OCI-LY3 (cell line): ENCODE data around the gene E2F1.

Experiments used
- H2AFZ ChIP-seq: fragments of 200-600, 300-600 bp; shearing (Covaris generic); 2 replicates; pipeline ENCODE4 v1.6.0; 2014; ENCODE audit warnings: antibody characterized with exemption, low read depth, low read length
- H3K27ac ChIP-seq: fragments of 200-600, 300-600 bp; sonication (generic); 2 replicates; pipeline ENCODE4 v1.5.1; 2014; ENCODE audit warnings: mild to moderate bottlenecking, low read length, moderate library complexity, mixed read lengths
- H3K27me3 ChIP-seq: fragments of 200-600, 300-600 bp; sonication (generic); 2 replicates; pipeline ENCODE4 v1.6.1; 2014; ENCODE audit warnings: low read depth, low read length, mixed read lengths
- H3K36me3 ChIP-seq: fragments of 200-600, 300-600 bp; sonication (generic); replicated peaks from 2 replicates; pipeline ENCODE3; 2014; ENCODE audit warnings: low read depth, low read length, mixed read lengths
- H3K4me1 ChIP-seq: fragments of 300-600, 200-600 bp; sonication (generic); 2 replicates; pipeline ENCODE4 v1.6.1; 2014; ENCODE audit warnings: low read length, mixed read lengths
- H3K4me2 ChIP-seq: fragments of 200-600, 300-600 bp; sonication (generic); 2 replicates; pipeline ENCODE4 v1.6.1; 2014; ENCODE audit warnings: low read length, mixed read lengths
- H3K4me3 ChIP-seq: fragments of 300-600, 200-600 bp; sonication (generic); 2 replicates; pipeline ENCODE4 v1.5.1; 2014; ENCODE audit warnings: antibody characterized with exemption, mild to moderate bottlenecking, low read length, moderate library complexity
- H3K79me2 ChIP-seq: fragments of 300-600, 200-600 bp; shearing (Covaris generic); 2 replicates; pipeline ENCODE4 v1.6.1; 2014; ENCODE audit warnings: mild to moderate bottlenecking, low read length, mixed read lengths
- H3K9ac ChIP-seq: fragments of 300-600, 200-600 bp; shearing (Covaris generic); 2 replicates; pipeline ENCODE4 v1.6.0; 2014; ENCODE audit warnings: mild to moderate bottlenecking, low read length, moderate library complexity
- H3K9me3 ChIP-seq: fragments of 200-600, 300-600 bp; shearing (Covaris generic); 2 replicates; pipeline ENCODE4 v1.6.1; 2014; ENCODE audit warnings: low read length, mixed read lengths; ENCODE audit not compliant: insufficient read depth
- H4K20me1 ChIP-seq: fragments of 200-600, 300-600 bp; sonication (generic); 2 replicates; pipeline ENCODE4 v1.6.1; 2016; ENCODE audit warnings: low read length, mixed read lengths; ENCODE audit not compliant: insufficient read depth
- CTCF ChIP-seq: fragments of 200-600, 300-600 bp; sonication (generic); IDR thresholded peaks from 2 replicates; pipeline ENCODE4 v1.5.1; 2014; ENCODE audit warnings: antibody characterized with exemption, low read length, low read depth
- EZH2phosphoT487 ChIP-seq: fragments of 200-600 bp; shearing (Covaris generic); IDR thresholded peaks from 2 replicates; pipeline ENCODE4 v1.6.1; 2018; ENCODE audit warnings: antibody characterized with exemption, mixed run types, low read depth

Gene E2F1

GRCh38 chr20:33664085-33664761 lies 22.0 kb downstream of the E2F1 start:
- H3K4me1 ChIP-seq, result peaks cover 35% of the 10 kb centered on the region
- H3K36me3 ChIP-seq, result peaks cover 6% of the 10 kb centered on the region
- peak overlapping the region; percentile 84 for H3K4me3 ChIP-seq

GRCh38 chr20:33663161-33664084 lies 22.8 kb downstream of the E2F1 start:
- Histone ChIP-seq H3K4me1 (peaks cover 35% of the 10 kb centered on the region), H3K4me2 (peak overlapping the region; percentile 93), H3K79me2 (no peaks in the 10 kb centered on the region), H3K4me3 (peak overlapping the region; percentile 84), H3K27me3 (no peaks in the 10 kb centered on the region), H3K36me3 (peaks cover under 1% of the 10 kb centered on the region), H2AFZ (peak overlapping the region; percentile 77), H4K20me1 (no peaks in the 10 kb centered on the region), H3K9me3 (no peaks in the 10 kb centered on the region), H3K27ac (peak overlapping the region; percentile 40), H3K9ac (peak overlapping the region; percentile 80)
- TF ChIP-seq CTCF, result no peak
- TF ChIP-seq EZH2phosphoT487, result no peak

More at GRCh38 chr20:33664085-33664761, 22.0 kb downstream of the E2F1 start:
- peak overlapping the region; percentile 93 for H3K4me2 ChIP-seq
- H3K79me2 ChIP-seq, result no peaks in the 10 kb centered on the region
- no peaks in the 10 kb centered on the region for H3K9me3 ChIP-seq
- H4K20me1 ChIP-seq, result no peaks in the 10 kb centered on the region
- no peak for TF ChIP-seq CTCF
- no peak for TF ChIP-seq EZH2phosphoT487
- peak overlapping the region; percentile 77 for H2AFZ ChIP-seq
- H3K27me3 ChIP-seq, result no peaks in the 10 kb centered on the region
- peak overlapping the region; percentile 80 for H3K9ac ChIP-seq
- H3K27ac ChIP-seq, result peak overlapping the region; percentile 40

GRCh38 chr20:33662172-33662571 lies 24.0 kb downstream of the E2F1 start, which contains the start of gene C20orf144:
C20orf144 (plus strand) TSS chr20:33662327; CDS start chr20:33662346, 19 bp downstream.
- Histone ChIP-seq H3K79me2 (no peaks in the 10 kb centered on the region), H3K4me2 (peak within 1 kb of the TSS; percentile 93), H3K4me1 (peaks cover 26% of the 10 kb centered on the region), H2AFZ (peak within 1 kb of the TSS; percentile 66), H3K9ac (peak within 1 kb of the TSS; percentile 80), H3K36me3 (no peaks in the 10 kb centered on the region), H3K9me3 (no peaks in the 10 kb centered on the region), H3K4me3 (peak within 1 kb of the TSS; percentile 84), H4K20me1 (no peaks in the 10 kb centered on the region), H3K27ac (peak within 1 kb of the TSS; percentile 32), H3K27me3 (no peaks in the 10 kb centered on the region)
- TF ChIP-seq CTCF, result no peak
- no peak for TF ChIP-seq EZH2phosphoT487

GRCh38 chr20:33660685-33661058 lies 25.5 kb downstream of the E2F1 start:
- Histone ChIP-seq H3K4me2 (no peak overlapping the region), H3K4me3 (no peak overlapping the region), H3K36me3 (no peaks in the 10 kb centered on the region), H3K9ac (no peak overlapping the region), H3K4me1 (peaks cover 16% of the 10 kb centered on the region), H3K27ac (no peak overlapping the region), H3K9me3 (no peaks in the 10 kb centered on the region), H3K79me2 (no peaks in the 10 kb centered on the region), H4K20me1 (no peaks in the 10 kb centered on the region), H3K27me3 (no peaks in the 10 kb centered on the region), H2AFZ (no peak overlapping the region)
- TF ChIP-seq CTCF (no peak), EZH2phosphoT487 (no peak)
